Measurements from ENCODE around the gene KAZN.

KAZN gene

GRCh38 chr1:15139654-15140350, 541.3 kb downstream of the KAZN start:
- peaks cover 5% of the 10 kb centered on the region for H3K4me1 ChIP-seq (ENCODE audit: insufficient read depth, low read length, poor library complexity, severe bottlenecking)
- no peak for TF ChIP-seq EZH2phosphoT487 (IDR thresholded peaks at IDR 0.05; ENCODE audit: borderline replicate concordance)
- H3K4me3 ChIP-seq (ENCODE audit: low read length, poor library complexity, severe bottlenecking): no peak overlapping the region
- H3K9me2 ChIP-seq (replicated peaks; ENCODE audit: low read depth, low read length): no peaks in the 10 kb centered on the region
- H4K20me1 ChIP-seq (ENCODE audit: insufficient read depth, low read length, poor library complexity, severe bottlenecking): no peaks in the 10 kb centered on the region
- no peaks in the 10 kb centered on the region for H3K36me3 ChIP-seq (ENCODE audit: insufficient read depth, low read length)
- no peaks in the 10 kb centered on the region for H3K79me2 ChIP-seq (ENCODE audit: insufficient read depth, low read length)
- H3K4me2 ChIP-seq (ENCODE audit: low read depth, low read length, poor library complexity, severe bottlenecking): no peak overlapping the region
- no peaks in the 10 kb centered on the region for H3K27me3 ChIP-seq (ENCODE audit: insufficient read depth, low read length, poor library complexity, severe bottlenecking)
- H3F3A ChIP-seq (ENCODE audit: low read depth): no peaks in the 10 kb centered on the region
- H2AFZ ChIP-seq (ENCODE audit: low read length): no peak overlapping the region
- H3K9me3 ChIP-seq (ENCODE audit: insufficient read depth, low read depth, low read length): no peaks in the 10 kb centered on the region
- H3K9ac ChIP-seq (ENCODE audit: low read depth, low read length, poor library complexity, severe bottlenecking): no peak overlapping the region

GRCh38 chr1:15141935-15142539, 543.6 kb downstream of the KAZN start:
- no peaks in the 10 kb centered on the region for H3K9me2 ChIP-seq (replicated peaks; ENCODE audit: low read depth, low read length)
- no peaks in the 10 kb centered on the region for H3K36me3 ChIP-seq (ENCODE audit: insufficient read depth, low read length)
- H3F3A ChIP-seq (ENCODE audit: low read depth): no peaks in the 10 kb centered on the region
- no peaks in the 10 kb centered on the region for H3K9me3 ChIP-seq (ENCODE audit: insufficient read depth, low read depth, low read length)
- no peak overlapping the region for H2AFZ ChIP-seq (ENCODE audit: low read length)
- H3K27me3 ChIP-seq (ENCODE audit: insufficient read depth, low read length, poor library complexity, severe bottlenecking): no peaks in the 10 kb centered on the region
- peaks cover 5% of the 10 kb centered on the region for H3K4me1 ChIP-seq (ENCODE audit: insufficient read depth, low read length, poor library complexity, severe bottlenecking)
- TF ChIP-seq CTCF (conservative IDR thresholded peaks at IDR 0.05; ENCODE audit: low read length) (no peak; the same call in 1 of the 2 replicates), EZH2phosphoT487 (IDR thresholded peaks at IDR 0.05; ENCODE audit: borderline replicate concordance) (no peak)
- H3K4me3 ChIP-seq (ENCODE audit: low read length, poor library complexity, severe bottlenecking): no peak overlapping the region
- H4K20me1 ChIP-seq (ENCODE audit: insufficient read depth, low read length, poor library complexity, severe bottlenecking): no peaks in the 10 kb centered on the region
- H3K9ac ChIP-seq (ENCODE audit: low read depth, low read length, poor library complexity, severe bottlenecking): no peak overlapping the region
- no peak overlapping the region for H3K4me2 ChIP-seq (ENCODE audit: low read depth, low read length, poor library complexity, severe bottlenecking)
- no peaks in the 10 kb centered on the region for H3K79me2 ChIP-seq (ENCODE audit: insufficient read depth, low read length)

GRCh38 chr1:15145327-15145726, 546.8 kb downstream of the KAZN start:
- Histone ChIP-seq H3K9me3 (ENCODE audit: insufficient read depth, low read depth, low read length) (no peaks in the 10 kb centered on the region), H3K4me3 (ENCODE audit: low read length, poor library complexity, severe bottlenecking) (no peak overlapping the region), H3K9ac (ENCODE audit: low read depth, low read length, poor library complexity, severe bottlenecking) (no peak overlapping the region), H4K20me1 (ENCODE audit: insufficient read depth, low read length, poor library complexity, severe bottlenecking) (no peaks in the 10 kb centered on the region), H3K4me1 (ENCODE audit: insufficient read depth, low read length, poor library complexity, severe bottlenecking) (peaks cover 5% of the 10 kb centered on the region), H3K4me2 (ENCODE audit: low read depth, low read length, poor library complexity, severe bottlenecking) (no peak overlapping the region), H3K9me2 (replicated peaks; ENCODE audit: low read depth, low read length) (no peaks in the 10 kb centered on the region), H3F3A (ENCODE audit: low read depth) (no peaks in the 10 kb centered on the region), H3K79me2 (ENCODE audit: insufficient read depth, low read length) (no peaks in the 10 kb centered on the region), H3K36me3 (ENCODE audit: insufficient read depth, low read length) (no peaks in the 10 kb centered on the region), H2AFZ (ENCODE audit: low read length) (no peak overlapping the region), H3K27me3 (ENCODE audit: insufficient read depth, low read length, poor library complexity, severe bottlenecking) (no peaks in the 10 kb centered on the region)
- TF ChIP-seq EZH2phosphoT487 (IDR thresholded peaks at IDR 0.05; ENCODE audit: borderline replicate concordance) (no peak), CTCF (conservative IDR thresholded peaks at IDR 0.05; ENCODE audit: low read length) (no peak)
